ENCODE results near the gene NAT10.

NAT10 gene

DNA sequence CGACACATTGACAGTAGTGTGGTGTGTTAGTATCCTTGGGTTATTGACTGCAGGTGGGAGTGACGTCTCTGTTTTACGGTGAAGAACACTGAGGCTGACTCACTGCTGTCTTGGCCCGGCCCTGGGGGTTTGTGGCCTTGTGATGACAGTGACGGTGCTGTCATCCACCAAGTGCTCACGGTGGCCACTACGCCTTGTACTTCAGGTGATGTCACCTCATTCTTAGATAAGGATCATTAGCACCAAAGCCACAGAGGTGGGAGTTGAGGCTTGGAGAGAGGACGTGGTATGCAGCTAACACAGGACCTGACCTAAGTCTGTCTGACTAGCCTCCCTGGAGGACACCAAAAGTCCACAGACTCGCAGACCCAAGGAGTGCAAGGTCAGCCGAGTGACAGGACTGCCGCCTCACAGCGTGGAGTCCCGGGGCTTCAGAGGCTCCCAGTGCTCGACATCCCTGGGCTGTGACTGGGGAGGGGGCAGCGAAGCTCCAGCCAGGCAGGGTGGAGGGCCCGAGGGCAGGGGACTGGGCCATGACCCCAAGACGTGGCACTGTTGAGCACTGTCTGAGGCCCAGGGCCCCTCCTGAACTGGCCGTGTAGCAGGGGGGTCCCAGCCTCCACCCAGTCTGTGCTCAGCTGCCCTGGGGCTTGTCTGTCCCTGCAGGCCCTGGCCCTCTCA is 56.5 kb downstream of the NAT10 start:
- intact Hi-C loops (cut with DNase I) = loop anchor here (10.0 kb wide), 1 partner anchor 57 kb away; the partner anchor contains the start of gene NAT10
- no peak for DNase-seq

DNA sequence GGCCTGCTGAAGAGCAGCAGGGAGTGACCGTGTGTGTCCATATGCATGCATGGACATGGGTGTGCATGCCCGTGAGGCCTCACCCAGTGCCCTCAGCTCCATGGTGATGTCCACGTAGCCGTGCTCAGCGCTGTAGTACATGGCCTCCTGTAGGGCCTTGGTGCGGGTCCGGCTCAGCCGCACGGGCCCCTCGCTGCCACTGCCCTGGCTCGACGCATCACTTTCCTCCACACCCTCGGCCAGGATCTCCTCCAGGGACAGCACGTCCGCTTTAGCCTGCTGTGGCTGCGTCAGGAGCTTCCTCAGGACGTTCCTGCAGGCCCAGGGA is 57.0 kb downstream of the NAT10 start:
- no peak for DNase-seq
- intact Hi-C loops (cut with DNase I) = loop anchor here (10.0 kb wide), 1 partner anchor 58 kb away; the partner anchor contains the start of gene NAT10

- no peak for DNase-seq
- intact Hi-C loops (cut with DNase I) = loop anchor here (10.0 kb wide), 1 partner anchor 58 kb away; the partner anchor contains the start of gene NAT10
These were observed 57.4 kb downstream of the NAT10 start for GRCh38 chr11:34162856-34163255.

GRCh38 chr11:34165121-34165520 is 59.7 kb downstream of the NAT10 start:
- intact Hi-C loops (cut with DNase I) = loop anchor here (10.0 kb wide), 1 partner anchor 60 kb away; the partner anchor contains the start of gene NAT10
- no peak for DNase-seq

DNA sequence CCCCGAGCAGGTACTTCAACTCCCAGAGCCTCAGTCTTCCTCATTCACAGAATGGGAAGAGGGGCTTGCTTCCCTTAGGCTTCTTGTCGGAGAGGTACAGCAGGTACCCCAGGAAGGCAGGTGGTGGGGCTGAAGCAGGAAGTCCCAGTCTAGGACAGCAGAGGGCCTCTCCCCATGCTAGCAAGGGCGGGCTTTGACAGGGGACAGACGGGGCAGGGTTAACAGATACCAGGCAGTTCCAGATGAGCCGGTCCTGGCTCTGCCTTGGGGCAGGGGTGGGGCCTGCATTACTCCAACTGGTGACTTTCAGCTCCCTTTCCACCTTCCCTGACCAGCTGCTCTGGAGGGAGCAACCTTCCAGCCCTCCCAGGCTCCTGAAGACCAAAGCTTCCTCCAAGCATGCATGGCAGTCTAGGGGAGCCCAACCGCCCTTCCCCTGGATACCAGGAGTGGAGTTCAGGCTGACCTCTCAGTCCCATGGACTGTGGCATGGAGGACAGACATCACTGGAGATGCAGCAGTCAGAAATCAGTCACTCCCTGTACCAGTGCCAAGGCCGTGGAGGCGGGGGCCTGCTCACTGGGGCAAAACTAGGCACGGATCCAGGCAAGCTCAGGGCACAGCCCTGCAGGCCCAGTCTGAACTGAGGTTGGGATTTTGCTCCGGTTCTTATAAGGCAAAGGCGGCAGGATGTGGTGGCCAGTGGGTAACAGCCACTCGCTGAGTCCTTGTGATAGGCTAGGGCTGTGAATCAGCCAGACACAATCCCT is 60.5 kb downstream of the NAT10 start:
- intact Hi-C loops (cut with DNase I) = loop anchor here (10.0 kb wide), 1 partner anchor 61 kb away; the partner anchor contains the start of gene NAT10
- peak in 10 of 42 donors; percentile 22 to 66 (median 44) for DNase-seq

DNA sequence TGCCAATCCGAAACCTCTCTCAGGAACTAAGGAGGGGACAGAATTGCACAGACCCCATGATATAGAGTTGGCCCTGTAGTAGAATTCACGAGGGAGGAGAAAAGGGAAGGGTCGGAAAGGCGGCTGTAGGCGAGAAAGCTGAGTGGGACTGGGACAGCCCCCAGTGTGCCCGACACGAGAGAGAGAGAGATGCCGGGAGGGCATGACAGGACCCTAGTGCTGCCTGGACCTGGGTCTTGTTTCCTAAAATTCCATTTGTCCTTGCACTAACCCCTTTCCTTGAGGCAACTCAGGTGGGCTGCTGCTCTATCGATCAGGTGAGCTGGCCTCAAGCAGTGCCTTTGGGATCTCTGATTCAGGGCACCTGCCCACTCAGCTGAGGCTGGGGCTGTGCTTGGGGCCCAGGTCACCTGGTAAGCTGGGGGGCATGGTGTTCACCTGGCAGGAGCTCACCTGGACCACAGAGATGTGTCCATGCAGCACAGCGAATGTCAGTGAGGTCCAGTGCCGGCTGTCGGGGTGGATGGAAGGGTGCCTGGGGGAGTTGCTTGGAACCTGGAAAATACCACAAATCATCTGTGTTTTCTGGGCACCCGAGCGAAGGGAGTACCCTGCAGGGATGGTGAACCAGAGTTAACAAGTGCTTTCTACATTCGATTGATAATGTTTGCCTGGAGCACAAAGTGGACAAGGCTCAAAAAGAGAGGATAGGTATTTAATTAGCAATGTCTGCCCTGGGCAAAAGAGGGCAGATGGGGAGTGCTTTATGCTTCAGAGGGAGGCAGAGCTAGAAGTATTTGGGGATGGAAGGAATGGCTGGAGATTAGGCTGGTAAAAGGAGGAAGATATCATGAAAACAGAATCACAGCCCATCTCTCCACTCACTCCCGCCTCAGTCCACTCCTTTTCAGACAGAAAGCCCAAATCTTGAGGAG is 61.6 kb downstream of the NAT10 start:
- DNase-seq = no peak
- intact Hi-C loops (cut with DNase I) = loop anchor here (10.0 kb wide), 1 partner anchor 62 kb away; the partner anchor contains the start of gene NAT10

- intact Hi-C loops (cut with DNase I) = loop anchor here (10.0 kb wide), 1 partner anchor 63 kb away; the partner anchor contains the start of gene NAT10
- DNase-seq = no peak
These were observed 62.5 kb downstream of the NAT10 start for GRCh38 chr11:34167961-34168360.

GRCh38 chr11:34168642-34169420 is 63.4 kb downstream of the NAT10 start:
- DNase-seq = no peak
- intact Hi-C loops (cut with DNase I) = loop anchor here (10.0 kb wide), 1 partner anchor 64 kb away; the partner anchor contains the start of gene NAT10

DNA sequence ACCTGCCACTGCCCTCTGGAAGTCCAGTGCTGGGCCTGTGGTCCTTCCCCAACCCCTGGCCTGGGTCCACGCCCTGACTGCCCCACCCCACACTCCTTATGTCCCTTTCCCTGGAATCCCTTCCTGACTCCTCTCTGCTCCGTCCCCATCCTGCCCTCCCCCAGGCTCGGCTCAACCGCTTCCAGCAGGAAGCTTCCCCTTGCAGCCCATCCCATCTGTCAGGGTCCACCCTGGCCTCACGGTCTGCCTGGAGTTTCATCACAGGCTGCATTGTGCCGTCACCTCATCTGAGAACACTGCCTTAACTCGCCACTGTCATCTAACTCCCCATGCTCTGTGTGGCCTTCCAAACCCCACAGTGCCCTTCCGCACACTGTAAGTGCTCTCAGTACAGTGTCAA is 64.3 kb downstream of the NAT10 start:
- no peak for DNase-seq
- intact Hi-C loops (cut with DNase I) = loop anchor here (5.0 to 10.0 kb wide), 2 partner anchors 65 to 323 kb away; partner anchors contain the start of gene NAT10

DNA sequence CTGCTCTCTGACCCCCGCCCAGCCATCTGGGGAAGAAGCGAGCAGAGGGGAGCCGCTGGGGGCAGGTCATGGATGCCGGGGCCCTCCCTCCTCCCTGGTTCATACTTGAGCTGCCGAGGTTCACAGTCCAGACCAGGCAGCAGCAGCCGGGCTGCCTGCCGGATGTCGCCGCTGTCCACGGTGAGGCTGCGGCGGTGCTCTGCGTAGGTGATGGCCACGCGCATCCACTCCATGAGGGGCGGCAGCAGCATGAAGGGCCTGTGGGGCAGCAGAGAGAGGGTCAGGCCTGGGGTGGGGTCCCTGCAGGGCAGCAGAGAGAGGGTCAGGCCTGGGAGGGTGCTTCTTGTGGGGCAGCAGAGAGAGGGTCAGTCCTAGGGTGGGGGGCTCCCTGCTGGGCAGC is 67.6 kb downstream of the NAT10 start:
- intact Hi-C loops (cut with DNase I) = loop anchor here (1.0 to 5.0 kb wide), 2 partner anchors 186 to 319 kb away; no protein-coding TSS in a partner anchor
- DNase-seq = no peak

- intact Hi-C loops (cut with DNase I) = loop anchor here (5.0 kb wide), 2 partner anchors 93 to 318 kb away; no protein-coding TSS in a partner anchor
- peak; percentile 78 to 96 (median 90) for DNase-seq
These were observed 69.1 kb downstream of the NAT10 start for GRCh38 chr11:34174412-34175041.

- intact Hi-C loops (cut with DNase I) = loop anchor here (5.0 kb wide), 1 partner anchor 92 kb away; no protein-coding TSS in a partner anchor
- DNase-seq = no peak
These were observed 70.0 kb downstream of the NAT10 start for GRCh38 chr11:34175284-34176019.

DNA sequence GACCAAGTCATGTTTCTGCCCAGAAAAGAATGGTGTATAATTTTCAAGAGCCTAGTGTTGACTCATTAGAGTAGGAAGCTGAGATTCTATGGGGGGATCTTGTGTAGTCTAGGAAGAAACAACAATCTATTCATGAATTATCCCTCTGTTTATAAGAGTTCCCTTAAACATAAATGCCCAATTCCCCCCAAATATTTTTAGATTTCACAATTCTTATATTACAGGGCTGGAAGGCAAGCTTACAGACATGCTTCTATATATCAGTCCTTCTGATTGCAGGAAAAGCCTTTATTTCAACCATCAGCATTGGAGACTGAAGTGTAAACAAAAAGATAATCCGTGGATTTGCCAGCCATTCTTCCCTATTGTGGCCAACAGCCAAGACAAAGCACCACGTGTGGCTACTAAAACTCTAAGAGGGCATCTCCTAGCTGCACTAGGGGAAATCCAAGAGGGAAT is 71.4 kb downstream of the NAT10 start:
- DNase-seq = peak in 5 of 42 donors; percentile 29 to 74 (median 53)
- intact Hi-C loops (cut with DNase I) = loop anchor here (5.0 kb wide), 1 partner anchor 91 kb away; no protein-coding TSS in a partner anchor

DNA sequence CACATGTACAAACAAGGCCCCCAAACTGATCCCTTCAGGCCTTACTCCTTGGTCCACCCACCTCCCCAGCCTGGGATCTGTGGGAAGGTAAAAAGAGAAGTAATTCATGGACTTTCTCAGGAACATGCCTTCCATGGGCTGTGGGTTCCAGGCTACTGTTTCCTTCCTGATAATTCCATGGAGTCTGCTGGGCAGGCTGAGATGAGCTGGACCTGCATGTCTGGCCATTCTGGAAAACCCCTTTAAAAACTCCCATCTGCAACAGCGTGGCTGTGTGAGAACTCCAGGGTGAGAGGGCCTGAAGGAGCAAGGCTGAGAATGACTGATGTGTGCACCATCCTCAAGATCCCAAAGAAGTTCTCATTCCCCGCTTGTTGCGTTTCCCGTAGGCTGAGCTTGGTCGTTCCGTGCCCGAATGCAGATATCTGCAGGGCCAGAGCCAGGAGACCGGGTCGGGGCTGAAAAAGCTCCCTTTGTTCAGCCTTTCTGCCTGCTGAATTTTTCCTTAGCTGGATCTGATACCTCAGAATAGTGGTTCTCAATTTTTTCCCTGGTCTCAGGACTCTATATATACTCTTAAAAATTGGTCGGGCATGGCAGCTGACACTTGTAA is 72.9 kb downstream of the NAT10 start:
- peak in 11 of 42 donors; percentile 21 to 70 (median 47) for DNase-seq
- intact Hi-C loops (cut with DNase I) = loop anchor here (5.0 kb wide), 1 partner anchor 89 kb away; no protein-coding TSS in a partner anchor

DNA sequence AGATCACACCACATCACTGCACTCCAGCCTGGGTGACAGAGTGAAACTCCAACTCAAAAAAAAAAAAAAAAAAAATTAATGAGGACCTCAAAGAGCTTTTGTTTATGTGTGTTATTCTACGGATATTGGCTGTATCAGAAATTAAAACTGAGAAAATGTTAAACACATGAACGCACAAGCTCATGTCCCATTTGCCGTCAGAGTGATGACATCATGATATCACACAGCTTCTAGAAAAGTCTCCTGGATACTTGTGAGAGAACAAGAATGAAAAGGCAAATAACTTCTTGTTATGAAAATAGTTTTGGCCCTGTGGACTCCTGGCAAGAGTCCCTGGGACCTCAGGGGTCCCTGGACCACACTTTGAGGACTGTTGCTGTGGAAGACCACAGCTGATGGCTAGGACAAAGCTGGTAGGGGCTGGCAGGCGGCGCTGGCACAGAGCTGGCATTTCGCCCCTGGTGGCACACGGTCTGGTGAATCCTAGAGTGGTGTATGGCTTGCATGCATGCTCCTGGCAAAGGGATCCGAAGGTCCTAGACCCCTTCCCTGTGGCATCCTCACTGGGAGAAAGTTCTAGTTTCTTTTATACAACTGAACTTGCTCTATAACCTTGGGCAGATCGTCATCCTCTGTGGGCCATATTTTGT is 73.7 kb downstream of the NAT10 start:
- DNase-seq = no peak
- intact Hi-C loops (cut with DNase I) = loop anchor here (5.0 kb wide), 1 partner anchor 88 kb away; no protein-coding TSS in a partner anchor

Data from head of caudate nucleus (tissue), 42 donors.